ENCODE results near the gene SUZ12.
"Not testable (repeated sequence)": the region's sequence is repeated elsewhere in the genome, so short reads cannot be mapped to it uniquely, and the experiment has no call there.

SUZ12 gene

GRCh38 chr17:31964131-31964530, 27.3 kb downstream of the SUZ12 start:
- DNase-seq: not testable (repeated sequence)

DNA sequence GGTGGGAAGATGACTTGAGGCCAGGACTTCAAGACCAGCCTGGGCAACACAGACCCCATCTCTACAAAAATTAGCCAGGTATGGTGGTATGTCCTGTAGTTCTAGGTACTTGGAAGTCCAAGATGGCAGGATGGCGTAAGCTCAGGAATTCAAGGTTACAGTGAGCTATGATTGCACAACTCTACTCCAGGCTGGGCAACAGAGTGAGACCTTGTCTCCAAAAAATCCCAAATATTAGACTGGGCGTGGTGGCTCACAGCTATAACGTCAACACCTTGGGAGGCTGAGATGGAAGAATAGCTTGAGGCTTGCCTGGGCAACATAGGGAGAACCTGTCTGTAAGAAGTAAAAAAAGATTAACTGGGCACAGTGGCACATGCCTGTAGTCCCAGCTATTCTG, 30.8 kb downstream of the SUZ12 start:
- DNase-seq: no peak

DNA sequence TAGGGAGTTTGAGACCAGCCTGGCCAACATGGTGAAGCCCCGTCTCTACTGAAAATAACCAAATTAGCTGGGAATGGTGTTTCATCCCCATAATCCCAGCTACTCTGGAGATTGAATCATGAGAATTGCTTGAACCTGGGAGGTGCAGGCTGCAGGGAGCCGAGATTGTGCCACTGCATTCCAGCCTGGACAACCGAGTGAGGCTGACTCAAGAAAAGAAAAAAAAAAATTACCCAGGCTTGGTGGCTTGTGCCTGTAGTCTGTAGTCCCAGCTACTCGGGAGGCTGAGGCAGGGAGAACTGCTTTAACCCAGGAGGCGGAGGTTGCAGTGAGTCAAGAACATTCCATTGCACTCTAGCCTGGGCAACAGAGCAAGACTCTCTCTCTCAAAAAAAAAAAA, 33.6 kb downstream of the SUZ12 start:
- DNase-seq: not testable (repeated sequence)

- not testable (repeated sequence) for DNase-seq
Observed at GRCh38 chr17:31974269-31975071, 37.7 kb downstream of the SUZ12 start.

GRCh38 chr17:31975391-31975790, 38.6 kb downstream of the SUZ12 start:
- DNase-seq: not testable (repeated sequence)

DNA sequence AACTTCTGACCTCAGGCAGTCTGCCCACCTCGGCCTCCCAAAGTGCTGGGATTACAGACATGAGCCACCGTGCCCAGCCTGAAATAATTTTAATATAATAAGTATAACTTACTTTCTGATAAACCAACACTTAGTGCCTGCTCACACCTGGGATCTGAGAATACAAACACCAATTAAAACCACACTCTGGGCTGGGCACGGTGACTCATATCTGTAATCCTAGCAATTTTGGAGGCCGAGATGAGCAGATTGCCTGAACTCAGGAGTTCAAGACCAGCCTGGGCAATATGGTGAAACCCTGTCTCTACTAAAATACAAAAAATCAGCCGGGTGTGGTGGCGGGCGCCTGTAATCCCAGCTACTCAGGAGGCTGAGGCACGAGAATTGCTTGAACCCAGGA, 55.0 kb downstream of the SUZ12 start:
- not testable (repeated sequence) for DNase-seq

- no peak for DNase-seq
Observed at GRCh38 chr17:31997005-31997404, 60.2 kb downstream of the SUZ12 start.

GRCh38 chr17:32006957-32007462, 70.2 kb downstream of the SUZ12 start, which contains the start of gene LRRC37B:
LRRC37B (plus strand) TSS chr17:32007383; CDS start chr17:32021393, 14,010 bp downstream.
- DNase-seq: peak; percentile 70

GRCh38 chr17:32007463-32008298, 70.9 kb downstream of the SUZ12 start:
- no peak for DNase-seq

- DNase-seq: no peak
Observed at GRCh38 chr17:32009262-32009542, 72.4 kb downstream of the SUZ12 start.

DNA sequence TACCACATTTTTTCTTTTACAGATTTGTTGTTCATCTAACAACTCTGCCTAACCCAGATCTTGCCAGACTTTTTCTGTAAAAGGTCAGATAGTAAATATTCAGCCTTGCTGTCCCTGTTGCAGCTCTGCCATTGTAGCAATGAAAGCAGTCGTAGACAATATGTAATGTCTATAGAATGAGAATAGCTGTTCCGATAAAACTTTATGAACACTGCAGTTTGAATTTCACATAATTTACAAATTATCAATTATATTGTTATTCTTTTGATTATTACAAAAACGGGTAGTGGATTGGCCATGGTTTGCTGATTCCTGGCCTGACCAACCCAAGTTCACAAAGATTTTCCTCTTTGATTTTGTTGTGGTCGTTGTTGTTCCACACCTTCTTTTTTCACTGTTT, 73.3 kb downstream of the SUZ12 start:
- no peak for DNase-seq

GRCh38 chr17:32015245-32016013, 78.6 kb downstream of the SUZ12 start:
- DNase-seq: peak; percentile 84

DNA sequence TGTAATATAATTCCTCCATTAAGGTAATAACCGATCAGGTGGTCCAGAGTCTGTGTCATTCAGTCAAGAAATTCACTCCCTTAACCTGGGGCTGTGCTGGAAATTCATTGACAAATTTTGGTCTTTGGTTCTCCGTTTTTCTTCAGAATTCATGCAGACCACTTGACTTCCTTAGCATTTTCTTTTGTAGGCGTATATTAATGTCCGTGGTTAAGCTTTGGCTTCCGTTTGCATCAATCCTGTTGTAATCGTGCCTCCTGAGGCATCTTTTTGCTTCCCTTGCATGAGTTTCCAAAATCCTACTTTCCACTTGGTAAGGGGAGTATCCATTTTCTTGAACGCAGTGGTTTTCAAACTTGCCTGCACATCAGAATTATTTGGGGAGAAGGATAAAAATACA, 79.4 kb downstream of the SUZ12 start:
- DNase-seq: no peak

- no peak for DNase-seq
Observed at GRCh38 chr17:32019228-32019627, 82.4 kb downstream of the SUZ12 start.

DNA sequence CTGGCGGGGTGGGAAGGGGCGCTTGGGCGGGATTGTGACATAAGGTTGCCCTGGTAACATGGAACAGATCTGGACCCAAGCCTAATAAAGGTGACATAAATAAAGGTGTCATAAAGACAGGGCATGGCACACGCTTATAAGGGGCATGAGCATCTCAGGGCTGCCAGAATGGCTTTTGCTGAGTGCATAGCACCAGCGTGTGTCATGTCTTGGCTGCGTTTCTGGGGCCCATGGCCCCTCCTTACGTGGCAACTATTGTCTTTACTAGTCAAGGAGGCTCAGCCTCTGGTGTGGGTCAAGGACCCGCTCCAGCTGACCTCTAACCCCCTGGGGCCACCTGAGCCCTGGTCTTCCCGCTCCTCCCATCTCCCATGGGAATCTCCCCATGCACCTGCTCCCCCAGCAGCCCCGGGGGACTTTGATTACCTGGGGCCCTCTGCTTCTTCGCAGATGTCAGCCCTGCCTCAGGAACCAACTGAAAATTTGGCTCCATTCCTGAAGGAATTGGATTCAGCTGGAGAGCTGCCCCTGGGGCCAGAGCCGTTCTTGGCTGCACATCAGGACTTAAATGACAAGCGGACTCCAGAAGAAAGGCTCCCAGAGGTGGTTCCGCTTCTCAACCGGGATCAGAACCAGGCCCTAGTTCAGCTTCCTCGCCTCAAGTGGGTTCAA, 84.3 kb downstream of the SUZ12 start:
- no peak for DNase-seq

- no peak for DNase-seq
Observed at GRCh38 chr17:32021615-32021955, 84.8 kb downstream of the SUZ12 start.

DNA sequence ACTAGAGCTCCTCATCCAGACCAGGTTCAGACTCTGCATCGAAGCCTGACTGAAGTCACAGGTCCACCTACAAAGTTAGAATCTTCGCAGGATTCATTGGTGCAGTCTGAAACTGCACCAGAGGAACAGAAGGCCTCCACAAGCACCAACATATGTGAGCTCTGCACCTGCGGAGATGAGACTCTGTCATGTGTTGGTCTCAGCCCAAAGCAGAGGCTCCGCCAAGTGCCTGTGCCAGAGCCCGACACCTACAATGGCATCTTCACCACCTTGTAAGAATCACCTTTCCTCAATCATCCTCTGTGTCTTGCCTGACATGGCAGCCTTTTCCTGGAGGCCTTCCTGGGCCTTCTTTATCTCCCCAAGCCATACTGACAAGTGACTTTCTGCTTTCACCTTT, 85.7 kb downstream of the SUZ12 start:
- DNase-seq: not testable (repeated sequence)

DNA sequence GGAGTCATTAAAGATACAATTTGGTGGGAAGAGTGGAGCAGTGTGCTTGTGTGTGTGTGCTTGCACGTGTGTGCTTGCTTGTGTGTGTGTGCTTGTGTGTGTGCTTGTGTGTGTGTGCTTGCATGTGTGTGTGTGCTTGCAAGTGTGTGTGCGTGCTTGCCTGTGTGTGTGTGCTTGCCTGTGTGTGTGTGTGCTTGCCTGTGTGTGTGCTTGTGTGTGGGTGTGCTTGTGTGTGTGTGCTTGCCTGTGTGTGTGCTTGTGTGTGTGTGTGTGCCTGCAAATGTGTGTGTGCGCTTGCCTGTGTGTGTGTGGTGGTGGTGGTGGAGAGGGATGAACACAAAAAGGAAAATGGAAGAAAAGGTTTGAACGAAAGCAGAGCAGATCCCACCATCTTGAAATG, 90.5 kb downstream of the SUZ12 start:
- not testable (repeated sequence) for DNase-seq

- DNase-seq: no peak
Observed at GRCh38 chr17:32033223-32033622, 96.4 kb downstream of the SUZ12 start.

DNA sequence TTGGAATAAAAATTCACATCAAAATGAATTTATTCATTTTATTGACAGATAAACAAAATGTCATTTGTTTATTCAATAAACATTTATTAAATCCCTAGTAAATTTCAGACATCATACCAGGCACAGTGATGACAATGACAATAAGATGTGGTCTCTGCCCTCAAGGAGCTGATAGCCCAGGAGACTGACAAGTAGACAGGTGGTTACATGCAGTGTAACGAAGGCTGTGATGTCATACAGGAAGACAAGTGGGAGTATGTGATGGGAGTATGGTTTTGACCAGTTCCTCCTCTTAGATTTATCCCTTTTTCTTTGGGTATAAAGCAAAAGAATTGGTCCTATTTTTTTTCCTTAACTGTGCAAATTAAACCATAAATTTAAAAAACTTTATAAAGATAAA, 97.0 kb downstream of the SUZ12 start:
- not testable (repeated sequence) for DNase-seq

DNA sequence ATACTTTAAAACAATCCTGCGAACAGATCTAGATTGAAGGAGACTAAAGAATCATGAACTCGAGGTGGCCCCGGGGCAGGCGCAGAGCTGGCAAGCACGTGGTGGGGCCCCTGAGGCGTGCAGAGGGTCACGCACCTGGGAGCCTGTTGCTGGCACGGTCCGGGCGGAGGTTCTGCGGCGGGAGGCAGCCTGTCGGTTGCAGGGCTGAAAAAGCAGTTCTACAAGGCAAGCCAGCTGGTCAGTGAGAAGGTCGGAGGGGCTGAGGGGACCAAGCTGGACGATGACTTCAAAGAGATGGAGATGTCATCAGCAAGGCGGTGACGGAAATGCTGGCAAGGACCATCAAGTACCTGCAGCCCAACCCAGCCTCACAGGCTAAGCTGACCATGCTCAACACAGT, 103.4 kb downstream of the SUZ12 start:
- DNase-seq: not testable (repeated sequence)

DNA sequence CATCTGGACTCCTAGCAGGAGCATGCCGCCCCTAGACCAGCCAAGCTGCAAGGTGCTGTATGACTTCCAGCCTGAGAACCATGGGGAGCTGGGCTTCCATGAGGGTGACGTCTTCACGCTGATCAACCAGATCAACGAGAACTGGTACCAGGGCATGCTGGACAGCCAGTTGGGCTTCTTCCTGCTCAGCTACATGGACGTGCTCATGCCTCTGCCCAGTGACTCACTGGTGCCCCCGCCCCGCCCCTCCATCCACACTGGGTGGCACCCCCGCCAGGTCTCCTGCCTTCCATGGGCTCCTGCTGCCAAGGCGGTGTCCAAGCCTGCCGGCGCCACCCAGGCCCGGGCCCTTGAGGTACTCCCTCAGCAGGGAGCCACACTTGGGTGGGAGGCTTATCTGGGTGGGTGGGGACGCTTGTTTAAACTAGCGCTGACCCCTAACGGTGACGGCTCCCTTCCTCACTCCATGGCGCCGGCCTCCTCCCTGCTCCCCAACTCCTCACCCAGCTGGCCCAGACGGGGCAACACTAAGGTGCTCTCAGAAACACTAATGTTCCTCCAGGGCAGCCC, 104.6 kb downstream of the SUZ12 start:
- not testable (repeated sequence) for DNase-seq

Measured in NCI-H1436 treated with DMSO at 0.1 percent for 48 hours (cell line).